Naive B cell (primary cell): ENCODE results near the gene PTPRH. TPM values are rescaled to one million over a fixed set of nuclear protein-coding genes. Genes with fewer than 3 reads are reported as not detected.

ENCODE experiments used
- ATAC-seq, 2 donors: fragments of 150-1000 bp; cut with Tn5 transposase; 2 replicates each; pipeline ENCODE4 v1.10.0; 2021; ENCODE audit warnings: low read depth in 2 of 2, mild to moderate bottlenecking in 2 of 2, moderate library complexity in 2 of 2
- DNase-seq: peaks from one replicate; pipeline ENCODE4 v3.0.0; 2022
- H3K27ac Mint-ChIP-seq, 6 donors: one replicate each; pipeline ENCODE4 v1.8.0; 2020 to 2022; ENCODE audit warnings: mild to moderate bottlenecking in 6 of 6, mixed read lengths in 6 of 6, moderate library complexity in 5 of 6, inconsistent platforms in 2 of 6
- H3K27me3 Mint-ChIP-seq, 3 donors: one replicate each; pipeline ENCODE4 v1.8.0; 2021 to 2022; ENCODE audit warnings: mixed read lengths in 3 of 3, mild to moderate bottlenecking in 1 of 3
- H3K36me3 Mint-ChIP-seq, 2 donors: one replicate each; pipeline ENCODE4 v1.8.0; 2020 to 2022; ENCODE audit warnings: mixed read lengths in 2 of 2, inconsistent platforms in 1 of 2, mild to moderate bottlenecking in 1 of 2
- H3K4me1 Mint-ChIP-seq, 3 donors: one replicate each; pipeline ENCODE4 v1.8.0; 2020 to 2022; ENCODE audit warnings: mixed read lengths in 3 of 3, inconsistent platforms in 1 of 3, mild to moderate bottlenecking in 1 of 3, moderate library complexity in 1 of 3
- H3K4me3 Mint-ChIP-seq, 8 donors: one replicate each; pipeline ENCODE4 v1.8.0; 2020 to 2022; ENCODE audit warnings: mild to moderate bottlenecking in 8 of 8, mixed read lengths in 8 of 8, moderate library complexity in 8 of 8, inconsistent platforms in 2 of 8
- H3K9me3 Mint-ChIP-seq, 7 donors: one replicate each; pipeline ENCODE4 v1.8.0; 2020 to 2022; ENCODE audit warnings: mixed read lengths in 7 of 7, mild to moderate bottlenecking in 5 of 7, inconsistent platforms in 2 of 7, moderate library complexity in 1 of 7
- polyA plus RNA-seq, 6 donors: library from polyadenylated mRNA; unstranded; fragments of 300-500 nt; fragmentation: Illumina TruSeq; gene quantifications; one replicate each; pipeline ENCODE4 v1.2.3, GENCODE V29; 2021; ENCODE audit warnings: low read depth in 6 of 6

The PTPRH gene
- polyA plus RNA-seq, 6 donors from 2014 or later = not detected

DNA sequence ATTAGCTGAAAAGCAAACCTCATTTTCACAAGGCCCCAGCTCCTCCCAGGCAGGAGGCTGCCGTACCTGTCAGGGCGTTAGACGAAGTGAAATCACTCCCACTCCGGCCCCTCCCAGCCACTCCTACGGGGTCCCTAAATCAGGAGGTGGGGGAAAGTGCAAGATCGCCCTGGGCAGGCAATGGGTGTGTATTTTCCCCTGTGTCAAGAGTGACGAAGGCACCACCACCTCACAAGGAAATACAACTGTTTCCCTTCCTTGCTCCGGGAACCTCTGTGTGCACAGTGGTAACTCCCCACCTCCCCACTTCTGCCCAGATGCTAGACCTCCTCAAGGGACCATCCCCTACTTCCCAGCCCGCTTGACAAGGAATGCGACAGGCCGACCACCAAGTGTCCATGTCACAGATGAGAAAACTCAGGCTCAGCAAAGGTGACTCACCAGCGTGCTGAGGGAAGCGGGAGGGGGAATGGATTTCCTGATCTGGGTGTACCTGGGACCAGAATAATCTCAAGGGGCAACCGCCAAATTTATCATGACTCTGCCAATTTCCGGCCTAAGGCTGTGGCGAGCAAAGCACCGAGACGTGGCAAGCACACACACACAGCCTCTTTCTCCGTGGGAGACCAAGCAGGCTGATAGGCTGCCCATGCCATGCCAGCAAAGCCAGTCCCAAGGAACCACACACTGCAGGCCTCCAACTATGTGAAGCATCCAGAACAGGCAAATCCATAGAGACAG is 42.2 kb upstream of the PTPRH start:
- Mint-ChIP-seq H3K9me3 (no peaks in the 10 kb centered on the region), H3K27me3 (no peaks in the 10 kb centered on the region), H3K4me3 (peak overlapping the region; percentile 62 to 100 (median 95)), H3K4me1 (peaks cover 63 to 80% (median 72%) of the 10 kb centered on the region in 3 donors), H3K27ac (peak overlapping the region; percentile 87 to 100 (median 96)), H3K36me3 (peaks cover 0 to 6% of the 10 kb centered on the region in 2 donors)
- ATAC-seq (no peak), DNase-seq (peak; percentile 32)

DNA sequence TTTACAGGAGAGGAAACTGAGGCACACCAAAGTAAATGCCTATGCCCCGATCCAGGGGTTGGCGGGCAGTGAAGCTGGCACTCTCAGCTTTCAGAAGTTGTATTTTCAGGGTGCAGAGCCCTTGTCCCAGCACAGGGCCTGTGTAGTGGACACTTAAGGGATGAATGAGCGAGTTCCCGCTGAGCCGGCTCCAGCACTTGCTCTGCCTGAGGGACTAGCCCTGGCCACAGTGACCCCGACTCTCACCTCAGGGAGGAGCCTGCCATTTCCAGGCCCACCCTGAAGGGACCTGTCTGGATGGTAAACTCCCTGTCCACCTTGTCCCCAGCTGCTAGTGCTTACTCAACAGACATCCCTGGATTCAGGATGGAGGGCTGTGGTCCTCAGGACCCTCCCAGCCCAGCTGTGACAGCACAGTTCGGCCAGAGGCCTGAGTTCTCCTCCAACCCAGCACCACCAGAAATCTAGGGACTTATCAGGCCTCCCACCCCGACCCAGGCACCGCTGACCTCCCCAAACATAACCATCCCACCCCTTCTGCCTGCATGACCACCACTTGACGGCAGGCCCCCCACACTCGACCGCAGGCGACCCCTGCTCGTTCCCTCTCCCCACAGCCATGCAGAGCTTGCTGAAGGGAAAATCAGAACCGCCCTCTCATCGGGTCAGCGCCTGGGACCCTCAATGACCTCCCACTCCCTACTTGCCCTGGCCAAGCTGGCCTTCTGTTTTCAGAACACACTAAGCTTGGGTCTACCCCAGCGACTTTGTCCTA is 41.1 kb upstream of the PTPRH start:
- ATAC-seq (no peak), DNase-seq (no peak)
- Mint-ChIP-seq H3K4me3 (peak overlapping the region in 7 of 8 donors; percentile 62 to 100 (median 96)), H3K9me3 (no peaks in the 10 kb centered on the region), H3K36me3 (peaks cover 0 to 6% of the 10 kb centered on the region in 2 donors), H3K27me3 (no peaks in the 10 kb centered on the region), H3K4me1 (peaks cover 53 to 69% (median 61%) of the 10 kb centered on the region in 3 donors), H3K27ac (peak overlapping the region; percentile 27 to 100 (median 96))

DNA sequence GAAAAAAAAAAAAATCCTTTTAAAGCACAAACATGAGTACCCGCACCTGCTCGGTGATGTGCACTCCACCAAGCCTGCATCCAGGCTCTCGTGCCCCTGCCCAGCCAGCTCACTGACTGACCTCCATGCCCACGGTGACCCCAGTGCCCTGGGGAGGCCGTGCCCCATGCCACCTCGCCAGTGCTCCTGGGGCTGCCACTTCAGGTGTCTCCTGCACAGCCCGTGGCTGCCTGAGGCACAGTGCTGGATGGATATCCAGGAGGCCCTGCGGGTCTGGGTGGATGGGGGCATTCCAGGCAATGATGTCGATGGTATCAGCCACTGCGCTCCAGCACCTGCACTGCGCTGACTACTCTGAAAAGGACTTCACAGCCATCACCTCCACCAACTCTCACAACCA is 40.5 kb upstream of the PTPRH start:
- Mint-ChIP-seq H3K4me3 (peak overlapping the region in 1 of 8 donors; percentile 61), H3K4me1 (peaks cover 47 to 63% (median 55%) of the 10 kb centered on the region in 3 donors), H3K27ac (no peak overlapping the region), H3K27me3 (no peaks in the 10 kb centered on the region), H3K9me3 (no peaks in the 10 kb centered on the region), H3K36me3 (peaks cover 0 to 6% of the 10 kb centered on the region in 2 donors)
- DNase-seq = no peak
- ATAC-seq = no peak

GRCh38 chr19:55248704-55249103 is 39.4 kb upstream of the PTPRH start:
- H3K27me3 Mint-ChIP-seq = no peaks in the 10 kb centered on the region
- H3K27ac Mint-ChIP-seq = peak overlapping the region in 3 of 6 donors; percentile 69 to 85 (median 76)
- peaks cover 36 to 54% (median 44%) of the 10 kb centered on the region in 3 donors for H3K4me1 Mint-ChIP-seq
- no peaks in the 10 kb centered on the region for H3K9me3 Mint-ChIP-seq
- H3K36me3 Mint-ChIP-seq = peaks cover 0 to 14% of the 10 kb centered on the region in 2 donors
- ATAC-seq (no peak), DNase-seq (no peak)
- peak overlapping the region in 6 of 8 donors; percentile 10 to 80 (median 30) for H3K4me3 Mint-ChIP-seq

DNA sequence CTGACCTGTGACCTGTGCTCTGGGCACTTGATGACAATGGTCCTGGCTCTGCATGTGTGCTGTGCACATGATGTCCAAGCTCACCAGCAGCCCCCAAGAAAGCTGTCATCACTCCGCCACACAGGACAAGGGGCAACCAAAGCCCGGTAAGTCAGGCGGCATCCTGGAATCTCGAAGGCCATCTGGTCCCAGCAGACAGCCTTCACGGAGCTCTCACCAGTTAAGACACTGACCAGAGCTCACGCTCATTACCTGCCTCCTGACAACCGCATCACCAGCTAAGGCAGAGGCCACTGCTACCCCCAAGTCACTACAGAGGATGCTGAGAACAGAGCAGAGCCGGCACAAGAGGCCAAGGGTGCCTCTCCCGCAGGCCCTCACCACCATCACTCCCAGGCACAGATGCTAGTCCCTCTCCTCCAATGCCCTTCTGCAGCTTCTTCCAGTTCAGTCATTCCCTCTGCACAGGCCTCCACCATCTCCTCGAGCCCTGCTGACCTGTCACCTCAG is 38.9 kb upstream of the PTPRH start:
- peaks cover 0 to 14% of the 10 kb centered on the region in 2 donors for H3K36me3 Mint-ChIP-seq
- no peaks in the 10 kb centered on the region for H3K9me3 Mint-ChIP-seq
- ATAC-seq (no peak), DNase-seq (no peak)
- H3K4me3 Mint-ChIP-seq = peak overlapping the region in 6 of 8 donors; percentile 10 to 80 (median 30)
- peaks cover 31 to 49% (median 39%) of the 10 kb centered on the region in 3 donors for H3K4me1 Mint-ChIP-seq
- H3K27ac Mint-ChIP-seq = peak overlapping the region in 3 of 6 donors; percentile 9 to 44 (median 38)
- H3K27me3 Mint-ChIP-seq = no peaks in the 10 kb centered on the region

DNA sequence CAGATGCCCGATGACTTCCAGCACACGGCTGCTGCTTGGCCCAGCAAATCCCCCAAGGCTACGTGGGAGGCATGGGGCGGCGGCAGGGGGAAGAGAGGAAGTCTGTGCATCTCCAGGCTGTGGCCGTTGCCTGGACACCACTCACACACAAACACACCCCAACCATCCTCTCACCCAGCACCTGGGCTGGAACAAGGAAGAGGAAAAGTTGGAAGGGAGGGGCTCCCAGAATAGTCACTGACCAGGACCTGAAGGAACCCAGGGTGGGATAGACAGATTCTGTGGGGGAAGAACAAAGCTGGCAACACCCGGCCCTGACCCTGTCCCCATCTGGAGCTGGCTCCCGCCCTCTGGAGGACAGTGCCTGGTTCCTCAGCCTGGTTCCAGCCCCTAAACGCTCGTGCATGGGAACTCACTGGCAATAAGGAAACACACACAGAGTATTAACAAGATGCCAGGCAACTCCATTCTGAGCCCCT is 38.4 kb upstream of the PTPRH start:
- DNase-seq (no peak), ATAC-seq (no peak)
- Mint-ChIP-seq H3K4me1 (peaks cover 34 to 46% (median 36%) of the 10 kb centered on the region in 3 donors), H3K36me3 (peaks cover 0 to 19% of the 10 kb centered on the region in 2 donors), H3K4me3 (peak overlapping the region in 3 of 8 donors; percentile 12 to 71 (median 47)), H3K27ac (peak overlapping the region in 3 of 6 donors; percentile 9 to 67 (median 33)), H3K27me3 (no peaks in the 10 kb centered on the region), H3K9me3 (no peaks in the 10 kb centered on the region)

GRCh38 chr19:55246462-55247451 is 37.5 kb upstream of the PTPRH start:
- H3K4me1 Mint-ChIP-seq = peaks cover 30 to 38% (median 32%) of the 10 kb centered on the region in 3 donors
- ATAC-seq (no peak), DNase-seq (no peak)
- no peaks in the 10 kb centered on the region for H3K27me3 Mint-ChIP-seq
- no peak overlapping the region for H3K27ac Mint-ChIP-seq
- H3K9me3 Mint-ChIP-seq = no peaks in the 10 kb centered on the region
- no peak overlapping the region for H3K4me3 Mint-ChIP-seq
- H3K36me3 Mint-ChIP-seq = peaks cover 0 to 22% of the 10 kb centered on the region in 2 donors

DNA sequence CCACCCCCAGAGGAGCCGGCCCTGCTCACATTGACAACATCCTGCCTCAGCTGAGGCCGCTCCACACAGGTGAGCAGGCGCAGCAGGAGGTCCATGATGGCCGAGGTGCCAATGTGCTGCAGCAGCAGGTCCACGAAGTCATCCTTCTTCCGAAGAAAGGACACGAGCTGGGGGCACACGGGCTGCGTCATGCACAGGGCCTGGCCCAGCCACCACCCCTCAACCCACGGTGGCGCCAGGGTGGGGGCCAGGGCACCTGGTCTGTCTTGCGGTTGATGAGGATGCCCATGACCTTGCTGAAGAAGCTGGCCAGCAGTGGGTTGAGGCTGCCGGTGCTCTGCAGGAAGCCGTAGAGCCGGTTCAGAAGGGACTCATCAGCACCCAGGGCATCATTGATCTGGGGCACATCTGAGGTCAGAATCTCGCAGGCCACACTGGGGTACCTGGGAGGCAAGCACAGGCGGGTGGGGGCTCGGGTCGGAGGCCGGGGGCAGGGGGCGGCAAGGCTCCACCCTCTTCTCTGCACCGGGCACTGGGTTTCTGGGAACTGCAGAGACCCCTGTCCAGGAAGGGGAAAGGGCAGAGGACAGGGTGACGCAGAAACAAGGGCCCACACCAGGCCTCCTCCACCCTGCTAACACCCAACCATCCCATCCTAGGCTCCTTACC is 36.1 kb upstream of the PTPRH start:
- no peak for DNase-seq
- ATAC-seq = no peak
- Mint-ChIP-seq H3K9me3 (no peaks in the 10 kb centered on the region), H3K36me3 (peaks cover 0 to 16% of the 10 kb centered on the region in 2 donors), H3K4me3 (no peak overlapping the region), H3K4me1 (peaks cover 16 to 24% (median 19%) of the 10 kb centered on the region in 3 donors), H3K27me3 (no peaks in the 10 kb centered on the region), H3K27ac (no peak overlapping the region)

- H3K27ac Mint-ChIP-seq = no peak overlapping the region
Observed at GRCh38 chr19:55244004-55244680, 34.8 kb upstream of the PTPRH start.

DNA sequence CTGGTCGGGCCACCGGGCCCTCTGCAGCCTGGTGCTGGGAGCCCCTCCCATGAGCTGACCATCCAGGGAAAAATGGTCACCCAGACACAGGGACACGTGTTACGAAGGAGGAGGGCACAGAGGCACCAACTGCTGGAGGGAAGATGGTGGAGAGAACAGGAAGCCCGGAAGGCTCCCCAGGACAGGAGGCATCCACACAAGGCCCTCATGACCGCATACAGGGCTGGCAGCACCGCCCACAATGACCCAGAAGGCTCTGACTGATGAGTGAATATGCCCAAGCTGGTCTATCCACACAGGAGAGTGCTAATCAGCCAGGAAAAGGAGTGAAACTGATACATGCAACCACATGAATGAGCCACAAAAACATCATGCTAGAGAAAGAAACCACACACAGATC is 33.2 kb upstream of the PTPRH start:
- H3K4me3 Mint-ChIP-seq = no peak overlapping the region
- peaks cover 0 to 5% (median 4%) of the 10 kb centered on the region in 3 donors for H3K4me1 Mint-ChIP-seq
- DNase-seq (no peak), ATAC-seq (no peak)
- peak overlapping the region in 2 of 6 donors; percentile 12 to 20 for H3K27ac Mint-ChIP-seq
- no peaks in the 10 kb centered on the region for H3K9me3 Mint-ChIP-seq
- peaks cover under 1 to 16% of the 10 kb centered on the region in 2 donors for H3K36me3 Mint-ChIP-seq
- H3K27me3 Mint-ChIP-seq = no peaks in the 10 kb centered on the region

More at GRCh38 chr19:55244004-55244680, 34.8 kb upstream of the PTPRH start:
- DNase-seq (no peak), ATAC-seq (no peak)
- no peak overlapping the region for H3K4me3 Mint-ChIP-seq
- H3K9me3 Mint-ChIP-seq = no peaks in the 10 kb centered on the region
- H3K36me3 Mint-ChIP-seq = peaks cover 0 to 16% of the 10 kb centered on the region in 2 donors
- H3K27me3 Mint-ChIP-seq = no peaks in the 10 kb centered on the region
- peaks cover 12 to 20% (median 18%) of the 10 kb centered on the region in 3 donors for H3K4me1 Mint-ChIP-seq

- H3K27me3 Mint-ChIP-seq = no peaks in the 10 kb centered on the region
- no peak for DNase-seq
- H3K9me3 Mint-ChIP-seq = no peaks in the 10 kb centered on the region
- no peak overlapping the region for H3K27ac Mint-ChIP-seq
- no peak for ATAC-seq
- peaks cover 0 to 5% (median 4%) of the 10 kb centered on the region in 3 donors for H3K4me1 Mint-ChIP-seq
- H3K36me3 Mint-ChIP-seq = peaks cover 6 to 21% of the 10 kb centered on the region in 2 donors
- no peak overlapping the region for H3K4me3 Mint-ChIP-seq
Observed at GRCh38 chr19:55241935-55242464, 32.7 kb upstream of the PTPRH start.
